Endometrial microvascular endothelial cells (primary cell): ENCODE results near the gene PRXL2B. TPM values are rescaled to one million over a fixed set of nuclear protein-coding genes. Genes with fewer than 3 reads are reported as not detected.

Source experiments
- in situ Hi-C: cut with HindIII; loops from 2 replicates; pipeline ENCODE4 v1.10.0; 2017; ENCODE audit warnings: low sequenced_read_pairs, low pct_unique_long_range_greater_than_20kb; ENCODE audit errors: inconsistent ontology term
- total RNA-seq: library from RNA; depleted of rRNA; stranded (reverse); fragments of >200 nt; gene quantifications from one replicate; pipeline ENCODE4 v1.2.3, GENCODE V29; 2015; ENCODE audit errors: inconsistent ontology term

PRXL2B gene
- total RNA-seq, 1 donor from 2014 or later: 45.2 TPM

DNA sequence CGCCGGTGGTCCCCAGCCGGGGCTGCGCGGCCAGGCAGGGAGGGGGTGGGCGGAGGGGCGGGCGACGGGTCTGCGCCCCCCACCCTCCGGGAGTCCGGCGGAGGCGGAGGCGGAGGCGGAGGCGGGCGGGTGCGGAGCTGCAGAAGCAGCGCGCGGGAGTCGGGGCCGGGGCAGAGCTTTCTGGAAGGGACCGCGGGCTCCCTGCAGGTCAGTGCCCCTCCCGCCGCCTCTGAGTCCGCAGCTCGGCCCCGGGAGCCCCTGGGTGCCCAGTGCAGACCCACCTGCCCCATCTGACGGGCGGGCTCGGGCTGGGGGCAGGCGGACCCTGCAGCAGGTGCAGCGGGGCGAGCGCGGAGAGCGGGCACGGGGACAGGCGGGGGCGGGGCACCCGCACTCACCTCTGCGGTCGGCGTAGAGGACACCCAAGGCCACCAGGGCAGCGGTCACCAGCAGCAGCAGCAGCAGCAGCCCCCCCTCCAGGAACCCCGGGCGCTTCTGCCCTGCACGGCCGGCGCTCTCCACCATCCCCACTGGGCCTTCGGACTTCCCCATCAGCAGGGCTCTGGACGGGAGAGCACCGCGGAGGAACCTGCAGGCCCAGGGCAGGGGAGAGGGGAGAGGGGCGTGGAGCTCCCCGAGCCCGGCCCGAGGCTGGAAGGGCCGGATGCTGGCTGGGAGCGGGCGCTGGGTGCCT is 42.5 kb downstream of the PRXL2B start:
- in situ Hi-C loops: no loop called here

DNA sequence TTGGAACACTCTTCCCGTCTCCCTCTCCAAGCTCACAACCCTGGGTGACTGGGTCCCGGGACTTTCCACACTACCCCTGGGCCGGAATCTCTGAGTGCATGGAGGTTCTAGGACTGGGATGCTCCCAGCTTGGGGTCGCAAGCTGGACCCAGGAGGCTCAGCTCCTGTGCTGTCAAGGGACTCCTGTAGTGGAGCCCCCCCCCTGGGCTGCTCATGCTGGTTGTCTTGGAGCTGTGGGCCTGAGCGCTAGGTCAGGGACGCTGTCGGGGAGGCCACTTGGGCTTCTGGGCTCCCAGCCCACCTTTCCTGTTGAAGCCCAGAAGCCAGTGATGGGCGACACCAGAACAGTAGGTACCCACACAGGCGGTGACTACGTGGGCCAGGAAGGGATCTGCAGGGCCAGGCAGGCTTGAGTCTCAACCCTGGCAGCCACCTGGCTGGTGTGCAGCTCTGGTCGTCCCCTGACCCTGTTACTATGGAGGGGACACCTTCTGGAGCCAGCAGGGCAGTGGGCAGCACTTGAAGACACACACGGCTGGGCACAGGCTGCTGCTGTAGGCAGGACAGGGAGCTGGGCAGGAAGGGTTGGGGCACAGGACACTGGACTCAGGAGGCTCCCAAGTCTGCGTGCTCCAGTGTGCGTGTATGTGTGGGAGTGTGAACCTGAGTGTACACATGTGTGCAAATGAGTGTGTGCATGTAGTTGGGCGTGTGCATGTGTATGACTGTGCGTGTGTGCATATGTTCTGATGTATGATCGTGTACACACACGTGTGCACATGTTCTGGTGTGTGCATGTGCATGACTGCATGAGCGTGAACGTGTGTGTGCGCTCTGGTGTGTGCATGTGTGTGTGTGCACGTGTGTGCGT is 43.3 kb downstream of the PRXL2B start:
- in situ Hi-C loops: no loop called here

DNA sequence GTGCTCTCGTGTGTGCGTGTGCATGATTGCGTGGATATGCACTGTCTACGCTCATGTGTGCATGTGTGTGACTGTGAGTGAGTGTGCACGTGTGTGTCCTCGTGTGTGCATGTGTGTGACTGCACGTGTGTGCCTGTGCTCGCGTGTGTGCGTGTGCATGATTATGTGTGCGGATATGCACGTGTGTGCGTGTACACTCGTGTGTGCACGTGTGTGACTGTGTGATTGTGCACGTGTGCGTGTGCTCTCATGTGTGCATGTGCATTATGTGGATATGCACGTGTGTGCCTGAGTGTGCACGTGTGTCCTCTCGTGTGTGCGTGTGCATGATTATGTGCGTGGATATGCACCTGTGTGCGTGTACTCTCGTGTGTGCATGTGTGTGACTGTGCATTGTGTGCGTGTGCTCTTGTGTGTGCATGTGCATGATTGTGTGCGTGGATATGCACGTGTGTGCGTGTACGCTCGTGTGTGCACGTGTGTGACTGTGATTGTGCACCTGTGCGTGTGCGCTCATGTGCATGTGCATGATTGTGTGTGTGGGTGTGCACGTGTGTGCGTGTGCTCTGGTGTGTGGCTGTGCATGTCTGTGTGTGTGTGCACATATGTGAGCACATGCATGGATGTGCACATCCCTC is 44.0 kb downstream of the PRXL2B start:
- in situ Hi-C loops: no loop called here

DNA sequence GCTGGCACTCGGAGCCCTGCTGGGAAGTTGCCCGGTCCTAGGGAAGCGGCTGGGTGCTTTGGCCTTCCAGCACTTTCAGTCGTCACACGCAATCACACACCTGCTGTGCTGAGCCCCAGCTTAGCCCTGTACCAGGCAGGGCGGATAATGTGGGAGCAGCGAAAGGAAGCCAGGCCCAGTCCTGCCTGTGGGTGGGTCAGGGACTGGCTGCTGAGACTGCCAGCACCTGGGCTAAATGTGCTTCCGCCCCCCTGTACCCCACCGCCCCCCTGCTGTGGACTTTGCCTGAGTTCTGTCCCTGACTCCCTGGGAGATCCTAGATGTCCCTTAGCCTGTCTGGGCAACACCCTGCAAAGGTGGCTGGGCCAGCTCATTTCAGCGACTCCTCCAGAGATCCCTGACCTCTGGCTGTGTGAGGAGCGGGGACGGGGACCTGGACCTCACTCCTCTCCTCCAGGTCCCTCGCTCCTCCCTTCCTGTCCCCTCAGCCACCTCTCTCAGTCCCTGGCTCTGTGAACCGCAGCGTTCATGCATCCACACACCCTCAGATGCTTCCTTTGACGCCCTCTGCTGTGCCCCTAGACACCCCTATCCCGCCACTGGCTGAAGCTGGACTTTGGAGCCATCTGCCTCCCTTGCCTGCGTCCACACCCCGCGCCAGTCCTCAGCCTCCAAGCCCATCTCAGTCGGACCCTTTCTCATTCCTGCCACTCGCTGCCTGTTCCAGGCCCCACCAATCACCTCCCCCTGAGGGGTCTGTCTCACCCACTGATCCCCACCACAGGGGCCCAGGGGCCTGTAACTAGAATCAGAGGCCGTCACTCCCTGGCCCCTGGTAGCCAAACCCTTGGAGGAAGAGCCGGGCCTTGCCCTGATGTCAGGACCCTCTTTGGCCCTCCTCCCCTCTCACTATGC is 44.8 kb downstream of the PRXL2B start:
- in situ Hi-C loops: no loop called here

DNA sequence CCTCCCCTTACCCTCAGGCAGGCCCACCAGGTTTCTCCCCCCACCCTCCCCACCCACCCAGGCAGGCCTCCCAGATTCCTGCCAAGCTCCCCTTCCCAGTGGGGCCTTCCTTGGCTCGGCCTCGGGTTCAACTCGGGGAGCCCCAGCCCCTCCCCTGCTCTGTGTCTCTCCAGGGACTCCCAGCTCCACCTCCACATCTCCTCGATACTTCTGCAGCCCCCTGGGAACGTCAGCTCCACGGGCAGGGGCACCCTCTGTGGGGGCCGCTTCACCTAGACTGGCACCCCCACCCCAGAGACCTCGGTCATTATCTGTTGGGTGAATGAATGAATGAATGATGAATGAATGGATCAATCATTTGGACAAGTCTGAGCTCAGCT is 45.5 kb downstream of the PRXL2B start:
- in situ Hi-C loops: no loop called here

DNA sequence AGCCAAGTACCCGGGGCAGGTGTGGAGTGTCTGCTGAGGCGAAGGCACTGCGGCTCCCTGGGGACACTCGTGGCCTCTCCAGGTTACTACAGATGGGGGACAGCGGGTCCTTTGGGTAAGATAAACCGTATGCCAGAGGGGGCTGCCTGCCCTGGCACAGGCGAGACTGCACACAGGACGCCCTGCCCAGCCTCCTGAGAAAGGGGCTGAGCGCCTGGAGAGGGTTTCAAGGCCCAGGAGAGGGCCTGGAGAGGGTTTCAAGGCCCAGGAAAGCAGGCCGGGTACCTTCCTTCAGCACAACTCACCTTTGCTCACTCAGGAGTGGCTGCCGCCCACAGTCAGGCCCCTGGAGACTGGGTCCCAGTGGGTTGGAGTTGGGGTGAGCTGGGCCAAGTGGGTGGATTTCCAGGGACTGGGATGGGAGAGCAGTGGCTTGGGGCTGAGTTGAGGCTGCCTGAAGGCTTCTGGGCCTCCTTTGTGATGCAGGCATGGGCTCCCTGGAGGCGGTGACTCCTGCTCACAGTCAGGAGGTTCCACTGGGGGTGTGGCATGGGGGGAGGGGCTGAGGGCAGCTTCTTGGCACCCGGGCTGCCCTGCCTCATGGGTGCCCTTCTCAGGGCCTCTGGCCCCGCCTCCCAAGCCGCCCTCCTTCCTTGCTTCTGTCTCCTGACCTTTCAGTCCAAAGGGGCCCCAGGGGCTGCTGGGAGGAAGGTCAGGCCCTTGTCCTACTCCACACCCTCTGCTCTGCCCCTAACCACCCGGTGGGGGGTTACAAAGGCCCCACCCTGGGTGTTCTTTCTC is 46.2 kb downstream of the PRXL2B start, which contains the start of gene MMEL1:
Gene MMEL1 (minus strand): TSS at position 456 of the 801 bp plus-strand sequence. CDS start 3,532 bp downstream, outside the sequence.
- in situ Hi-C loops: no loop called here

DNA sequence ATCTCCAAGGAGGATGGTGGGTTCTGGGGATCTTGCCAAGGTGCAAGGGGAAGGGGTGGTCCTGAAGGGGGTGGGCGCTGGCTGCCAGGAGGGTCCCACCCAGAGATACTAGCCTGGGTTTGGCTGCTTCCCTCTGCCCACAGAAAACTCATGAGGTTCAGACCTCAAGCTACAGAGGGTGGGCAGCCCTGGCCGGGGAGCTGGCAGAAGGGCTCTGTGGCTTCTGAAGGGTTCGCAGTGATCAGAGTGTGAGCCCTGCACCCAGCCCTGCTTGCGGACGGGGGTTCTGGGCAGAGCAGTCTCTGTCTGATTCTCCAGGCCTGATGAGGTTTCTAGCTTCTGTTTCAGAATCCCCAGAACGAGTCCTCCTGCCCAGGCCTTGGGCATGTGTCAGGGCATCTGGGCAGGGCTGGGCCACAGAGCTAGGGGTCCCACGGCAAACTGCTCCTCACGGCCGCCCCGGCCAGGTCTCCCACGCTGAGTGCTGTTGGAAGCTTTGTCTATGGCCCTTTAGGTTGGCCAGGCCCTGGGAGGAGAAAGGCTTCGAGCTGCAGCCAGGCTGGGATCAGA is 46.9 kb downstream of the PRXL2B start:
- in situ Hi-C loops: no loop called here

DNA sequence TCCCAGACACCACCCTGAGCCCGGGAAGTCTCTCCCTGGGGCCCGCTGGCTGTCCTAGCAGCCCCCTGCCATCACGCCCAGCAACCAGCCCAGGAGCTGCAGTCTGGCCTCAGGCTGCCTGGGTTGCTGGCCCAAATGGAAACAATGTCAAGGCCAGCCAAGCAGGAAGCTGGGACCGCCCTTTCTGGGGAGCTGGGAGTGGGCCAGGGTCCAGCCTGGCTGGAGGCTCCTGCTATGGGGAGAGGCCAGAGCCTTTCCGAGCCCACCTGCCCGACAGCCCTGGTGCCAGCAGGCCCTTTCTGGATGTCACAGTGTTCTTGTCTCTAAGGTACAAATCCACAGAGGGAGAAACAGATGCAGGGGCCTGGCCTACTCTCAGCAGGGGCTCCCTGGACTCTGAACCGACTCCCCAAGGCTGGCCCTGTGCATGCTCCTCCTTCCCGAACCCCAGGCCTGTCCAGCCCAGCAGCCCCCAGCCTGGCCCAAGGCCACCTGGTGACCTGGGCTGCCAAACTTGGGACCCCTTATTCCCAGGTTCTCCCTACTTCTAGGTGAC is 47.4 kb downstream of the PRXL2B start:
- in situ Hi-C loops: no loop called here

DNA sequence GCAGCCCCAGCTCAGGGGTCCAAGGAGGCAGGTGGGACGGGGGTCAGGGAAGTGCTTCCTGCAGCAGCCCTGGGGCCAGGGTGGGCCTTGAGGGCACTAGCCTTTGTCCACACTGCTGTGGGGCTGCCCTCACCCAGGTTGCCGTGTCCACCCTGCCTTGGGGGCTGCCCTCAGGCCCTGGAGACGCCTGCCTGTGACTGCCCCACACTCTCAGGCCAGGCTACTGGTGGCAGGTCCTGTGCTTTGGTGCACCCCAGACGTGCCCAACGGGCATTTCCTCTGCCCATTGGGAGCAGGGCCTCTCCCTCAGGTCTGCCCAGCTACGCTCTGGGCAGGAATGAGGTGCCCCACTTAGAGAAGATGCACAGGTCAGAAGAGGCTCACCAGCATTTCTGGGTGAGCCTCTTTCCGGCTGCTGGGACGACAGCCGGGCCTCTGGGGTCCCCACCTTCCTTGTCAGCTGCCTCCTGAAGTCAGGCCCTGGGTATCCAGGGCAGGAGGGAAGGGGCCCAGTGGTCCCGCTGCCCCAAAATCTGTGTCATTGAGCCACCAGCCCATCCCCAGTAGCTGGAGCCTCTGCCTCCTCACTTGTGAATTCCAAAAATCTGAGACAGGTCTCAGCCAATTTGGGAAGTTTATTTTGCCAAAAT is 48.9 kb downstream of the PRXL2B start:
- in situ Hi-C loops: no loop called here

DNA sequence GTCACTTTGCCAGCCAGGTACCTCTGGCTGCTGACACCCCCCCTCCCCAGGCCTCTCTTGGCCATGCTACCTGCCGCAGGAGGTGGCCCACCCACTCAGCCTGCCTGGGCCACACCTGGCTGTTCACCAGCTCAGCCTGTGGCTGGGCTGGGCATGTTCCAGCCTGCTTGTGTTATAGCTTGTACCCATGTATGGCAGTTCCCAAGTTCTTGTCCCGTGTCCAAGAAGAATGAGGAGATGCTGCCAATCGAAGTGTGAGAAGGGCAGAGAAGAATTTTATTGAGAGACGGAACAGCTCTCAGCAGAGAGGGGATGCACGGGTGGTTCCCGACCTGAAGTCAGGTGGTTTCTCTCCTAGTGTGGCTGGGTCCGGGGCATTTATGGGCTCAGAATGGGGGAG is 50.2 kb downstream of the PRXL2B start:
- in situ Hi-C loops: no loop called here

DNA sequence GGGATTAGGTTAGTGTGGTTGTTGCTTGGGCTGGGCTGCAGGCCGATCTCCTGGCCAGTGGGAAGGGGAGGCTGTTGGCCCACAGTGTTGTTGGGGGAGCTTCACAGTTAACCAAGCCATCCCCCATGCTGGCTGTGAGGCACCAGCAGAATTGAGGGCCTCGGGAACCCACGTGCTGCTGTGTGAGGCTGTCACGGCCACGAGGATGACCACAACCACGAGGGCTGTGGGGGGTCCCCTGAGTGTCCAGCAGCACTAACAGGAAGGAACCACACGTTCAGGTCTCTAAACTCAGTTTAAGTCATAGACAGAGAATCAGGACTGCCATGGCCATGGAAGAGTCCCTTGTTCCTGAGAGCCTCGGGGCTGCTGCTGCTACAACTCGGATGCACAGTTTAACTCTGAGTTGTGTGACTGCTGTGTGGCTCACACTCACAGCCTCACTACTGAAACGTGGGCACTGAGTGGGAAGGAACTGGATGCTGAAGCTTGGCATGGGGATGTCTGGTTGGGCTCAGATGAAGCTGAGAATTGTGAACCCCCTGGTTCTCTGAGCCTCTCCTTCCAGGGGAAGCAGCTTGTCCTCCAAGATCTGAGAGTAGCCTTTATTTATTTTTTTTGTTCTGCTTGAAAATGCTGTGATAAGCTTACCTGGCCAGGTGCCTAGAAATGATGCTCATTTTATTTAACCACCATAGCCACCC is 51.0 kb downstream of the PRXL2B start:
- in situ Hi-C loops: no loop called here

DNA sequence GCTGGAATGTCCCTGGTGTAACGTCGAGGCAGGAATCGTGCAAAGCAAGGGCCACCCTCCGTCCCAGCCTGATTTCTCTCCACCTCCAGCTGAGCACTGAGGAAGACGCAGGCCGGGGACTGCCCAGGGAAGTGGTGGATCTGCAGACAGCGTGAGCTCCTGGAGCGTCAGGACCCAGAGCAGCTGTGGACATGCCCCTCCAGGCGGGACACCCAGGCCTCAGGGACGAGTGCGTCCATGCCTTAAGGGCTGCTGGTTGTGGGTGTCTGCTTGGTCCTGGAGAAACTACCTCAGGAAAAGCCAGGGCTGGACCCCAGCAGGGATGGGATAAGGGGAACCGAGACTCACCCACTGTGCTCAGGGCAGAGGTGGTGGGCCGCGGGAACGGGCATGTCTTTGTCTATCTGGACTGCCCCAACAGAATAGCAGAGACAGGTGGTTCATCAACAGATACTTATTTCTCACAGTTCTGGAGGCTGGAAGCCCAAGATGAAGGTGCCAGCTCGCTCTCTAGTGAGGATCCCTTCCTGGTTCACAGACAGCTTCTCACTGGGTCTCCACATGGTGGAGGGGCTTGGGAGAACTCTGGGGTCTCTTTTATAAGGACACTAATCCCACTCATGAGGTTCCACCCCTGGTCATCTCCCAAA is 52.0 kb downstream of the PRXL2B start:
- in situ Hi-C loops: no loop called here

DNA sequence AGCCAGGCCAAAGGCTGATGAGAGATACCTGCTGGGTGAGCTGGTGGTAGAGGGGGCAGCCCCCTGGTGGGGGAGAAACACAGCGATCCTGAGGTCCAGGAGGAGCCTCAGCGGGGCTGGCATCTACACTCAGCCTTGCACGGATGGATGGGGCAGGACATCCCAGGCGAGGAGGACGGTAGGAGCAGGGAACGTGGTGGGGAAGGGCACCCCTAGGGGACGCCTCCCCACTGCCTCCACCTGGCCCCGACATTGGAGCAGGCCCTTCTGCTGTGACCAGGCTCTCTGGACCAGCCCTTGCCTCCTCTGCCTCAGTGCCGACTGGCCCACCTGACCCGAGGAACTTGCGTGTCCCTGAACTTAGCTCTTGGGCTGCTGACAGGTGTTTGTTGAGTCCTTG is 52.6 kb downstream of the PRXL2B start:
- in situ Hi-C loops: no loop called here

DNA sequence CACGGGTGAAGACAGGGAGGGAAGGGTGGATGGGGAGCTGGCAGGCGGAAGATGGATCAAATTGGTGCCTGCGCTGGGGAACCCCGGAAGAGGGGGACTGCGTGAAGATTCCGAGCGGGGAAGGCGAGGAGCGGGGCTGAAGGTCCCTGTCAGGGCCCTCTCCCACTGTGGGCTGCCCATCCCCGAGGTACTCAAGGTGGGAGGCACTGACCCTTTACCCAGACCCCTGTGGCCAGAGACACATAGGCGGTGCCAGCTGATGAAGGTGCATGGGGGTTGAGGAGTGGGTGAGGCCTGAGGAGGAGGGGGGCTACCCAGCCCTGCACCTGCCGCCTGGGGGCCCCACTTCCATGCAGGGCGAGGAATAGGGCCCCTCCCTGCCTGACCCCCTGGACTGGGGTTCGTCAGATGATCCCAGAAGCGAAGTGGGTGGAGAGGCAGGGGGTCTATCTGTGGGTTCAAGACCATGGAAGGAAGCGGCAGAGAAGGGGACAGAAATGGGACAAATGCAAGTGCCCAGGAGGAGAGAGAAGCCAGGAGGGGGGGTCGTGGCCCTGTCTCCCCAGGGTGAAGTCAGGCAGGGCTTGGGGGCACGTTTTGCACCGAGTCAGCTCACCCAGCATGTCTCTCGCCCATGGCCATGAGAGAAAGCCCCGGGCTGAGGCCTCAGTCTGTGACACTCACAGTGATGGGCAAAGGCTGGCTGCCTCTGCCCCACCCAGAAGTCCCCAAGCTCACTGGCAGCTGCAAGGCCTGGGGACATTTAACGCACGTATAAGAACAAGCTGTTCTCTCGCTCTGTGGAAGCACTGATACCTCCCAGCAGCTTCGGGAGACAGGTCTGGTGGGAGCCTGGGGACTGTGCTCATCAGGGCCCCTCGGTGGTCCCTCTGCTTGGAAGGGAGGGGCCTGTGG is 53.3 kb downstream of the PRXL2B start:
- in situ Hi-C loops: no loop called here

DNA sequence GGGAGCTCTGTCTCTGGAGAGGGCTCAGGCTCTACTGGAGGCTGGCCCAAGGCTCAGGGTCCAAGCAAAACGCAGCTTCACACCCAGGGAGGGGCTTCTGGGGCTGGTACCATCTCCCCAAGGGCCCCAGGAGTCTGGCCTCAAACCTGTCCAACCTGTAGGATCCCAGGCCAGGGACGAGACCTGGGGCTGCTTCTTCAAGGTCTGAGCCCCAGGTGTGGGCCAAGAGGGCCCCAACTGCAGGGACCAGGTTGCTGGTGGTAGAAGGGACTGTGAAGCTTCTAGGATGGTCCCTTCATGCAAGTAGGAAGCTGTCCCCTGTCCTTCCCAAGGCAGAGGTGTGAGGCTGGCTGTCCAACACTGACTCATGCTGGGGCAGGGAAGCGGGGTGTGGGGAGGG is 54.0 kb downstream of the PRXL2B start:
- in situ Hi-C loops: no loop called here
